Adrenal gland (tissue), 12 donors: Measurements from ENCODE around the gene HSD17B8. TPM values are rescaled to one million over a fixed set of nuclear protein-coding genes. Genes with fewer than 3 reads are reported as not detected.
A peak's percentile ranks its signal among the peaks of the same experiment; 100 is the strongest.

Experiments used
- DNase-seq, 7 donors: peaks; one replicate each; pipeline ENCODE4 v3.0.0-alpha.2; 2019 to 2020
- H3K27ac ChIP-seq, 5 donors: fragments of 200-600 bp; sonication (generic) in 4 of 5; 1 replicate in 3 of 5; 2 replicates in 2 of 5; pipeline versions ENCODE4 v1.5.1 to v1.8.0; 2016 to 2020; ENCODE audit warnings: mild to moderate bottlenecking in 1 of 5
- H3K27me3 ChIP-seq: fragments of 200-600 bp; 2 replicates; pipeline ENCODE4 v1.8.0; 2021
- H3K36me3 ChIP-seq, 2 donors: fragments of 200-600 bp; replicated peaks in 1 of 2; 1 replicate in 1 of 2; 2 replicates in 1 of 2; pipeline versions ENCODE4 v1.5.1 to v1.8.0; 2018 to 2022
- H3K4me1 ChIP-seq, 2 donors: fragments of 200-600 bp; replicated peaks in 1 of 2; 1 replicate in 1 of 2; 2 replicates in 1 of 2; pipeline versions ENCODE4 v1.5.1 to v1.8.0; 2018 to 2021
- H3K4me3 ChIP-seq, 4 donors: fragments of 200-600 bp; sonication (generic) in 3 of 4; one replicate each; pipeline ENCODE4 v1.5.1; 2016 to 2018
- H3K9me3 ChIP-seq, 3 donors: fragments of 200-600 bp; sonication (generic) in 1 of 3; replicated peaks in 1 of 3; 1 replicate in 2 of 3; 2 replicates in 1 of 3; pipeline versions ENCODE4 v1.5.1 to v1.8.0; 2016 to 2021
- POLR2A ChIP-seq, 2 donors: fragments of 450-650 bp; IDR thresholded peaks; one replicate each; pipeline ENCODE4 v1.6.1; 2017; ENCODE audit warnings: antibody characterized with exemption in 2 of 2, mild to moderate bottlenecking in 2 of 2, moderate library complexity in 1 of 2
- WGBS, 4 donors: extraction: QIAGEN DNeasy Blood & Tissue Kit in 2 of 4; methylation state at CpG; one replicate each; pipeline versions ENCODE4 v1.1.5 to v1.1.7; 2013 to 2017; 5-methylcytosine and 5-hydroxymethylcytosine counted together
- intact Hi-C, 2 donors: fragments of 100-400 bp; cut with DNase I; formaldehyde crosslinking; loops; one replicate each; pipeline versions ENCODE4 v1.14.1 to v1.15.0; 2022 to 2023
- polyA plus RNA-seq, 3 donors: library from polyadenylated mRNA; stranded (reverse); fragments of 200-250 nt in 2 of 3; fragments of 350-450 nt in 1 of 3; fragmentation: Illumina TruSeq in 1 of 3; extraction: RNeasy Lipid Tissue Mini Kit (QIAGEN cat#74804) in 1 of 3; gene quantifications; one replicate each; pipeline ENCODE4 v1.2.3, GENCODE V29; 2013 to 2014
- total RNA-seq, 9 donors: library from RNA; depleted of rRNA in 4 of 9; stranded (reverse); fragments of >200 nt in 4 of 9; fragments of 120-200 nt in 1 of 9; fragmentation: NEBNext Ultra II Directional in 1 of 9; extraction: Animal tissue kit (Norgen Biotek cat#: 25700) in 1 of 9; gene quantifications; one replicate each; pipeline versions ENCODE4 v1.1.0 to v1.2.4, GENCODE V29; 2013 to 2023
- TF ChIP-seq, protein P1 (sequence below), 6 experiments: fragments of 450-650 bp in 4 of 6; fragments of 200-600 bp in 2 of 6; sonication (generic) in 1 of 6; IDR thresholded peaks; 1 replicate in 5 of 6; 2 replicates in 1 of 6; pipeline versions ENCODE4 v1.5.1 to v1.8.0; 2016 to 2021; ENCODE audit warnings: antibody characterized with exemption in 6 of 6, mild to moderate bottlenecking in 2 of 6, moderate library complexity in 1 of 6
- donor health status: healthy with polysubstance abuse.
- donor health status: Bipolar disorder and iron deficiency.
- donor health status: DM: yes; HTN: yes; CAD: no.
- donor health status: DM: no; HTN: no; CAD: no.
- donor health status: DM: no; HTN: no; CAD: no.
- donor health status: DM: yes; HTN: yes; CAD: no.

HSD17B8 gene
- total and polyA plus RNA-seq, 12 donors: 13.4 to 96.3 (median 32.7) TPM

DNA sequence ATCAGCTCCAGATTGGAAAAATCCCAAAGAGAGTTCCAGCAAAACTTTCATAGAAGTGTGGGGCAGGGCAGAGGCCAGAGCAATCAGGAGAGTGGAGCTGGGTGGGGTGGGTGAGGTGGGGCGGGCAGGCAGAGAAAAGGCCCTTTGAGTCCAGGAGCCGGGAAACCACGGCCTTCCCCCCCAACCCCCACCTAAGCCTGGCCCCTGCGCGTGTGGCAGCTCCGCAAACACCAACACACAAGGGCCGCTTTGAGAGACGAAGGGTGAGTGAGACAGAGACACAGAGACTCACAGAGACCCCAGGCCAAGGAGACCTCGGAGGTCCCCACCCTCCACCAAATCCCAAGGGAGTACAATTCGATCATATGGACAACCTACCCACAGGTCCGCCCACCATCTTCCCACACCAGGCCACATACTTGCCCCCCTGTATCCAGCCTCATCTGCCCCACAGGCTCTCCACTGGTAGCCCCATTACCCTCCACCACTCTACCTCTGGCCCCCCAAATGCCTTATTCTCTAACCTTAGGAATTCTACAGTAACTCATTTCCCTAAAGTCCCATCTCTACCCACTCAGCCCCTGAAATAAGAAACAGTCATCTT lies 13.8 kb upstream of the HSD17B8 start:
- TF ChIP-seq, protein P1, sequence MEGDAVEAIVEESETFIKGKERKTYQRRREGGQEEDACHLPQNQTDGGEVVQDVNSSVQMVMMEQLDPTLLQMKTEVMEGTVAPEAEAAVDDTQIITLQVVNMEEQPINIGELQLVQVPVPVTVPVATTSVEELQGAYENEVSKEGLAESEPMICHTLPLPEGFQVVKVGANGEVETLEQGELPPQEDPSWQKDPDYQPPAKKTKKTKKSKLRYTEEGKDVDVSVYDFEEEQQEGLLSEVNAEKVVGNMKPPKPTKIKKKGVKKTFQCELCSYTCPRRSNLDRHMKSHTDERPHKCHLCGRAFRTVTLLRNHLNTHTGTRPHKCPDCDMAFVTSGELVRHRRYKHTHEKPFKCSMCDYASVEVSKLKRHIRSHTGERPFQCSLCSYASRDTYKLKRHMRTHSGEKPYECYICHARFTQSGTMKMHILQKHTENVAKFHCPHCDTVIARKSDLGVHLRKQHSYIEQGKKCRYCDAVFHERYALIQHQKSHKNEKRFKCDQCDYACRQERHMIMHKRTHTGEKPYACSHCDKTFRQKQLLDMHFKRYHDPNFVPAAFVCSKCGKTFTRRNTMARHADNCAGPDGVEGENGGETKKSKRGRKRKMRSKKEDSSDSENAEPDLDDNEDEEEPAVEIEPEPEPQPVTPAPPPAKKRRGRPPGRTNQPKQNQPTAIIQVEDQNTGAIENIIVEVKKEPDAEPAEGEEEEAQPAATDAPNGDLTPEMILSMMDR (IDR thresholded peaks at IDR 0.05): no peak
- no peak for TF ChIP-seq POLR2A (IDR thresholded peaks at IDR 0.05)
- Histone ChIP-seq H3K36me3 (peaks cover 0 to 15% of the 10 kb centered on the region in 2 donors), H3K27ac (no peak overlapping the region), H3K4me3 (no peak overlapping the region), H3K27me3 (peaks cover 13% of the 10 kb centered on the region), H3K9me3 (no peaks in the 10 kb centered on the region), H3K4me1 (peaks cover 9 to 11% of the 10 kb centered on the region in 2 donors)
- 82 to 92% (median 86%) methylated on average over 8 to 11 of the region's 11 CpGs for WGBS, 4 donors
- DNase-seq: no peak
- intact Hi-C loops: no loop called here

DNA sequence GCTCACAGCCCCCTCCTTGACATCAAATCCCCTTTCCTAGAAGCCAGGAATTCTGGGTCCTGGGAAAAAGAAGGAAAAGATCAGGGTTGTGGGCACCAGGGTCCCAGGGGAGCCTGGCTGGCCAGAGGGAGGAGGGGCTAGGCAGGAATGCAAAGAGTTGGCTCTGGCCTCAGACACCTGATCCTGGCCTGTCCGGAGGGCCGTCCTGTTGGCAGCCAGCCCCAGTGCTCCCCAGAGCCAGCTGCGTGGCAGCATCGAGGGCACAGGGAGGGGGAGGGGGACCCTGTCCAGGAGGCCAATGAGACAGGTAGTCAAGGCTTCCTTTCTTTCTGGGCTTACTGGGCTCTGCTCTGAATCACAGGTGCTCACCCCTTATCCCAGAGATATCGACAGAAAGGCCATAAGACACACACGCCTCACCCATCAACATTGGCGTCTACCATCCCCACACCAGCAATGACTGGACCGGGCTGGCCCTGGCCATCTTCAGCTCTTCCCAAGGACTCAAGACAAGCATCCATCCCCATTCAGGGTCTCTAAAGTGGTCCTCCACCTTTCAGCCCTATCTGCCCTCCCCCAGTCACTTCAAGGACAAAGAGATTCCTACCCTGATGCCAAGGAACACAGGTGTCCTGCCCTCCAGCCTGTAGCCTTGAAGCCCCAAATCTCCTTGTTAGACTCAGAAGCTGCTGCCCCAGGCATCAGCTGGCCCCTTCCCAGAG lies 12.9 kb upstream of the HSD17B8 start:
- WGBS, 4 donors: 37 to 50% (median 40%) methylated on average over 4 to 8 of the region's 8 CpGs
- DNase-seq: peak in 1 of 7 donors; percentile 21
- H3K4me3 ChIP-seq: no peak overlapping the region

DNA sequence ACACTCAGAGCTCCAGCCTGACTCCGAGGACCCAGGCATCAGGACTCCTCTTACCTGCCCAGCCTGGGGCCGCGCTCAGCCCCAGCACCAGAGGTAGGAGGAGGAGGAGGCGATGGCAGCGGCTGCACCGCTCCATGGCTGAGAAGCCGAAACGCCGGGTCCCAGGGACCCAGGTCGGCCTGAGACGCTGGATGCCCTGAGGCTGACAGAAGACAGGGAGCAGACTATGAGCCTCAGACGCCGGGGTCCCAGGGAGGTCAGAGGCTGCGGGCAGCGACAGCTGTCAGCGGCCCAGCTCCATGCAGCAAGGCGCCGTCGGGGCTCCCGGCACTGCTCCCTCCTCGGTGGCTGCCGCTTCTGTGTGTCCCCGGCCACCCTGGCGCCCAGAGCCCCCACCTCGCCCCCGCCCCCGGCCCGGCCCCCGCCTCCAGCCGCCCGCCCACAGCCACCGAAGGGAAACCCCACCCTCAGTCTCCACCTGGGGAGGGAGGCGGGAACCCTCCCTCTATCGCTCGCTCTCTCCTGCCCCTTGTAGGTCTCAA lies 12.3 kb upstream of the HSD17B8 start, which contains the start of gene COL11A2:
COL11A2 (minus strand) TSS at position 363 of the 542 bp plus-strand sequence; CDS start at position 136, 227 bp downstream.
- no peak within 1 kb of the TSS for H3K27ac ChIP-seq
- peak within 1 kb of the TSS in 2 of 4 donors; percentile 4 to 44 for H3K4me3 ChIP-seq
- WGBS, 4 donors: 9 to 24% (median 11%) methylated on average over 13 to 35 of the region's 35 CpGs; no CpG with 5 or more reads in 1 of the 4 donors
- DNase-seq: no peak
- peaks cover 0 to 30% of the 10 kb centered on the region in 2 donors for H3K36me3 ChIP-seq
- H3K9me3 ChIP-seq: no peaks in the 10 kb centered on the region
- intact Hi-C loops: no loop called here
- TF ChIP-seq, protein P1 (IDR thresholded peaks at IDR 0.05): no peak
- no peak for TF ChIP-seq POLR2A (IDR thresholded peaks at IDR 0.05)
- peaks cover 9 to 13% of the 10 kb centered on the region in 2 donors for H3K4me1 ChIP-seq
- peaks cover 13% of the 10 kb centered on the region for H3K27me3 ChIP-seq

More for the DNA sequence above, 12.9 kb upstream of the HSD17B8 start:
- intact Hi-C loops: no loop called here
- Histone ChIP-seq H3K9me3 (no peaks in the 10 kb centered on the region), H3K36me3 (peaks cover 0 to 24% of the 10 kb centered on the region in 2 donors), H3K27ac (no peak overlapping the region), H3K27me3 (peaks cover 13% of the 10 kb centered on the region), H3K4me1 (peaks cover 9 to 11% of the 10 kb centered on the region in 2 donors)
- TF ChIP-seq, protein P1 (IDR thresholded peaks at IDR 0.05): no peak
- TF ChIP-seq POLR2A (IDR thresholded peaks at IDR 0.05): no peak
